Middle frontal gyrus (tissue), 1 donor: ENCODE results near the gene BBLN.
"Not testable (repeated sequence)": the region's sequence is repeated elsewhere in the genome, so short reads cannot be mapped to it uniquely, and the experiment has no call there.

Experiments
- DNase-seq: peaks from one replicate; pipeline ENCODE4 v3.0.0-alpha.2; 2015; ENCODE audit warnings: low spot score; ENCODE audit errors: extremely low spot score

Gene BBLN, protein sequence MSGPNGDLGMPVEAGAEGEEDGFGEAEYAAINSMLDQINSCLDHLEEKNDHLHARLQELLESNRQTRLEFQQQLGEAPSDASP

GRCh38 chr9:128159784-128160602, at the start of gene BBLN:
Gene BBLN (plus strand): TSS chr9:128160265. CDS start chr9:128160408, 143 bp downstream.
- peak; percentile 72 for DNase-seq

DNA sequence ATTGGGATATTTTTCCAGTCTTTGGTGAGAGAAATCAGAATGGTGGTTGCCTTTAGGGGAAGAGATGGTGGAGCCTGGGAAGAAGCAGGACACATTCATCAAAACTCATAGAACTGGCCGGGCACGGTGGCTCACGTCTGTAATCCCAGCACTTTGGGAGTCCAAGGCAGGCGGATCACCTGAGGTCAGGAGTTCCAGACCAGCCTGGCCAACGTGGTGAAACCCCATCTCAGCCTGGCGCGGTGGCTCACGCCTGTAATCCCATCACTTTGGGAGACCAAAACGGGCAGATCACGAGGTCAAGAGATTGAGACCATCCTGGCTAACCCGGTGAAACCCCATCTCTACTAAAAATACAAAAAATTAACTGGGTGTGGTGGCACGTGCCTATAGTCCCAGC, 48.3 kb upstream of the BBLN start:
- not testable (repeated sequence) for DNase-seq

DNA sequence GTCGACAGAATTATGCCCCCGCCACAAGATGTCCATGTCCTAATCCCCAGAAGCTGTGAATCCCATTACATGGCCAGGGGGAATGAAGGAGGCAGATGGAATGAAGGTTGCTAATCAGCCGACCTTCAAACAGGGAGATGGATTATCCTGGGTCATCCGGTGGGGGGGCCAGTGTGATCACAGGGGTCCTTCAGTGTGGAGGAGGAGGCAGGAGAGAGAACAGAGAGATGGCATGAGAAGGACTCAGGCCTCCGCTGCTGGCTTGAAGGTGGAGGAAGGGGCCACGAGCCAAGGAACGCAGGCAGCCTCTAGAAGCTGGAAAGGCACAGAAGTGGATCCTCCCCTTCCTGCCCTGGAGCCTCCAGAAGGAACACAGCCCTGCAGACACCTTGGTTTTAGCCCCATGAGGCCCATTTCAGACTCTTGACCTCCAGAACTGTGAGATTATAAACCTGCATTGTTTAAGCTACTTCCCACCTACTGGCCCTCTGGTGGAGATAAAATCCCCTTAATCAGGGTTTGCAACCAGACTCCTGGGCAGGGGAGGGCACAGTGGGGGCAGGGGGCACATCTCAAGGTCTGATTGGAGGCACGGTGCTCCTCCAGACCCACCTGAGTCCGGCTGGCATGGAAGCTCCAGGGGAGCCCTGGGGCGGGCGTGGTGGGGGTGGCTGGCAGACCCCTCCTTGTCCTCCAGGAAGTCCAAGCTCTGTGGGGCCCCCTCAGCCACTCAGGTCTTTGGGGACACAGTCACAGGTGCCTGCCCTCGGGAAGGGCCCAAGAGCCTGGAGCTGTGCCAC, 46.3 kb upstream of the BBLN start:
- no peak for DNase-seq

- DNase-seq: no peak
Measured at GRCh38 chr9:128114326-128115186, 45.5 kb upstream of the BBLN start.

- no peak for DNase-seq
Measured at GRCh38 chr9:128115187-128116103, 44.6 kb upstream of the BBLN start.

- no peak for DNase-seq
Measured at GRCh38 chr9:128116104-128117083, 43.7 kb upstream of the BBLN start.

DNA sequence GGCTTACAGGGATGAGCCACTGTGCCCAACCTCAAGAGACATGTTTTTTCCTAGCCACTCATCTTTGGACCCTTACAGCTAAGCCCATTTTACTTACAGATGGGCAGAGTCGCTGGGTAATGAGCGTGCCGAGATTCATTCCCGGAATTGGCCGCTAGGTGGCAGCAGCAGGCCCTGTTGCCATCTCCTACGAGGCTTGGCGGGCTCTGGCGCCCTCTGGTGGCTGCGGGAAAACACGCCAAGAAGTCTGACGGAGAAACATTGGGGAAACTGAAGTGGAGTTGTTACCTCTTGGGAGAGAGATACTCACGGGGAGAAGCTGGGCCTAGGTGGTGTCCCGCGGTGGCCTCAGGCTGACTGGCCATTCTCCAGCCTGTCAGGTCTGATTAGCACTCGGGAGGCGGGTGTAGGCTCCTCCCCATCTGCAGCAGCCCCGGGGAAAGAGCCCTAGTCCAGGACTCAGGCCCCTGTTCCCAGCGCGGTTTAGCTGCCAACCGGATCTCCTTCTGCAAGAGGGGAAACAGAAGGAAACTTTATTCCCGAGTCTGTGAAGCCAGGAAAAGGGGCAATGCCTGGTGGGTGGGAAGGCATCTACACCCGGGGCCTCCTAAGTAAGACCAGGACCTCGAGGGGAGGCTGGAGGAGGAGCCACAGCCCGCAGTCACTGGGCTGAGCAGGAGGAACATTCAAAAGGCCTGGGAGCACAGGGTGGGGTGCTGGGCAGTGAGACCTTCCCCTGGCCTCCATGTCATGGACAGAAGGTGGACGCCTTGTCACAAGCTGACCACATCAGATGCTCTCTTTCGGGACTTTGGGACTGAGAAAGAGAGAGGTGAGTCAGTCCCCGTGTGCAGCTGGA, 42.2 kb upstream of the BBLN start:
- DNase-seq: peak; percentile 92

DNA sequence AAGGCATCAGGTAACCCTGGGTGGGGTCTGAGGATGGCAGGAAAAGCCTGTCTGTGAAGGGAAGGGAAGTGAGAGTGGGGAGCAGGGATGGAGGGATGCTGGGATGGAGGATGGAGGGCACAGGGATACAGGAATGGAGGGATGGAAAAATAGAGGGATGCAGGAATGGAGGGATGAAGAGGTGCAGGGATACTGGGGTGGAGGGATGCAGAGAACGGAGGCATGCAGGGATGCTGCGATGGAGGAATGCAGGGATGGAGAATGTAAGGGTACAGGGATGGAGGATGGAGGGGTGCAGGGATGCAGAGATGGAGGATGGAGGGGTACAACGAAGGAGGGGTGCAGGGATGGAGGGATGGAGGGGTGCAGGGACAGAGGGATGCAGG, 41.6 kb upstream of the BBLN start:
- no peak for DNase-seq

DNA sequence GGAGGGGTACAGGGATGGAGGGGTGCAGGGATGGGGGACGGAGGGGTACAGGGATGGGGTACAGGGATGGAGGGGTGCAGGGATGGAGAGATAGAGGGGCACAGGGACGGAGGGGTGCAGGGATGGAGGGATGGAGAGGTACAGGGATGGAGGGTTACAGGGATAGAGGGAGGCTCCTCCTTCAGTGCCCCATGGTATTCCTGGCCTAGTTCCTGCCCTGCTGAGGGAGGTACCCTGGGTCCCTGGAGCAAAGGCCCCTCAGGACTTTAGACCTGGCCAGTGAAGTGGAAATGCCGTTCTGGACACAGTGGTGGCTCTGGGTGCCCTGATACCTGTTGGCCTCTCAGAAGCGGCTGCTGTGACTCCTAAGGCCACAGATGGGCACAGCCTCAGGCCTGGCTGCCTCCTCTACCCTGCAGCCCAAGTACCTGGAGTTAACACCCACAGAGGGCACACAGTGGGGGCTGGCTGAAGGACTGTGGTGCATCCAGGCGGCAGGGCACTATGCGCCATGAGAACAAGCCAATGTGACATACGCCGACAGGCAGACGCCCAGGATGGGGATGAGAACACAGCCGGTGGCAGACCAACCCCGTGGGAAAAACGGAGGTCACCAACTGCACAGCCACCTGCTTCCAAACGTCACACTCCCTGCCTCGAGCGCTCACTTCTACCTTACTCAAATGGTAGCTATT, 40.9 kb upstream of the BBLN start:
- DNase-seq: no peak

DNA sequence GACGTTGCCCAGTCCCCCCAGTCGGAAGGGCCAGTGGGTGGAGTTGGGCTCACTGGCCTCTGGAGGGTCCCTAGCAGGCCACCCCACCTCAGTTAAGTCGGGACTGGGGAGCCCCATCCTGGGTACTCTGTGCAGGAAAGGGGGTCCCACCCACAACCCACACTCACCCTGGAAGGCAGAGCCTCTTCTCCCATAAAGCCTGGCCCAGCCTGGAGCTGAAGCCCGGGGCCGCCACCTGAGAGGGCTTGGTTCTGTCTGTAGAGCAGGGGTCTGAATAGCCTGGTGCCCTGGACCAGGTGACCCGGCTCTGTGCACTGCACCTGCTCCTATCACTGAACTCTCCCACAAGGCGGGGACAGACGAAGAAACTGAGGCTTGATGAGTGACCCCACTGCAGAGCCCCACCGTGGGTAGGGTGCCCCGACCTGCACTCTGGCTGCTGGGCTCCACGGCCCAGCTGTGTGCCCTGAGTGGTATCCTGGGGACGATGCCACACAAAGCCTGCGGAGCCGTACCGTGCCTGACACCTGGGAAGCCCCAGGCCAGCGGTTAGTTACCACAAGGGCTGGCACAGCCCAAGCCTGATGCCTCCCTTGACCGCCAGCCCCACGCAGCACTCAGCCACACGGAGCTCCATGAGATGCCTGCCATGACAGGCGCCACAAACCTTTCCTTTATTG, 39.9 kb upstream of the BBLN start:
- DNase-seq: no peak

DNA sequence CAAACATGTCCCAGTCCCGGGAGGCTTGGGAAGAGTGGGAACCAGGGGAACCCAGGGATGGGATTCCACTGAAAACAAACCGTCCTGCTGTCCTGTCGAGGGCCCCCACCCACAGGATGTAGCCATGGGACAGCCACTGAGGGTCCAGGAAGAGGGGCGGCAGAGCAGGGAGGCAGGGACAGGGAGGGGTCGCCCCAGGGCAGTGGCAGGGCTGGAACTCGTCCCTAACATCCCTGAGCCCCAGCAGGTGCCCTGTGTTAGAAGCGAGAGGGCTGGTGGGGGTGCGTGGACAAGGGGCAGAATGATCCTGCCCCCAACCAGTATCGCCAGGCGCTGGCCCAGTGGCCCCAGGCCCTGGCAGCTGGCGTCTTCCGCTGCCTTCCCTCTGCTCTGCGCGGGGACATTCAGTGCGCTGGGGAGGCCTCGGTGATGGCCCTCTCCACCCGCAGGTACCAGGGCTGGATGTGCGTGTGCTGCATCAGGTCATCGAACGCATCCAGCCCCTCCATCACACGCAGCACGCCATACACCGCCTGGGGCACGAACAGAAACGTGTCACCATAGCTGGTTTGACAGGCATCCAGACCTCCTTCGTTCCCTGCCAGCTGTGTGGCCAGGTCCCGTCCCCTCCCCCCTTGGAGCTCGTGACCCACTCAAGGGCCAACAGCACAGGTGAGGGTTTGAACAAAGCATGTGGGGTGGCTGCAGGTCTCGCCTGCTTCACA, 39.2 kb upstream of the BBLN start:
- DNase-seq: no peak

- no peak for DNase-seq
Measured at GRCh38 chr9:128121466-128121810, 38.6 kb upstream of the BBLN start.

DNA sequence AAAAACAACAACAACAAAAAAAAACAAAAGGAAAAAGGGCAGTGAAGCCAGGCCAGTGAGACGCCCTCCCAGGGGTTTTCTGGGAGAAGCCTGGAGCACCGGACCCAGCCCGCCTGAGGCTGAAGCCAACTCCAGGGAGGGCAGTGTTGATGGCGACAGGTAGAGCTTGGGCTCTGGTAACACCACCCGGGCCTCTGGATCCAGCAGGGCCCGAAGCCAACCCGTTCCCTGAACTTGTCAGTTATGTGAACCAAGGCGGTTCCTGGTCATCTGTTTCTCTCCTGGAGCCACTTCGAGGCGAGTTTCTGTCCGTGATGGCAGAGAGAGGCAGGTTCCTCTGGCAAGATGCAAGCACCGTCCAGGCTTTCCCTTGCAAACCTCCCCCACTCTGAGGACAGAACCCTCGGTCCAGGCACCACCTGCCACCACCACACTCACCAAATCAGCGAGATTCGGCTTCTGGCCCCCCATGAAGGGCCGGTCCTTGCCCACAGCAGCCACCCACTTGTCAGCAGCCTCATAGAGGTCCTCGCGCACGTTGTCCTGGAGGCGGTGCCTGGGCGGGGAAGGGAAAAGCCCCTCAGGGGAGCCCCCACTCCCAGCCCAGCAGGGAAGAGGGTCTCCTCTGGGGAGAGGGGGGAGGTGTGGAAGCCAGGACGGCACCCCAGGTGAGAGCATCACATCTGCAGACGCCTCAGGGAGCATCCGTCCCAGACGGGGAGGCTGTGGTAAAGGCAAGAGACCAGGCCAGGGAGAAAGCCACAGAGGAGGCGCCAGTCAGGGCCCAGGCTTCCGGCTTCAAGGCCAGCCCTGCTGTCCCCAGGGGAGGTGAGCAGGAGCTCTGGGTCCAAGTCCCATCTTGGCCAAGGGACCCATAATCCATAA, 37.9 kb upstream of the BBLN start:
- DNase-seq: no peak

DNA sequence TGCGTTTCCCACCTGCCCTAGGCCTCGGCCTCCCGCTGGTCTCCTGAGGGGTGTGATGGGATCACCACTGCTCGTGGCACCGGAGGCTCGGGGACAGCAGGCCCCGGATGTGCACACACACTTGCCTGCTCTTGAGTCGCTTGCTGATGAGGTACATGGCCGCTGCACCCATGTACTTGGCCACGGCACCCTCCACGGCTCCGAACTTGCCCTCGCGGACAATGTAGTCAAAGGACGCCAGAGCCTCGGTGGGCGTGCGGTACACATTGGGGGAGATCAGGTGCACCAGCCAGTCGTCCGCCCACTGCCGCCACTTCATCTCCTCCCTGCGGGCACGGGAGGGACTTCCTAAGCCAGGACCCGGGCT, 37.3 kb upstream of the BBLN start:
- DNase-seq: no peak

GRCh38 chr9:128123451-128124080, 36.5 kb upstream of the BBLN start:
- DNase-seq: no peak
